ENCODE measurements around the gene ABCG8. TPM values are rescaled to one million over a fixed set of nuclear protein-coding genes. Genes with fewer than 3 reads are reported as not detected.
A peak's percentile ranks its signal among the peaks of the same experiment; 100 is the strongest.

ABCG8 gene
- polyA plus RNA-seq, 1 of the 3 experiments (the other 2 are of a cell fraction) = not detected

DNA sequence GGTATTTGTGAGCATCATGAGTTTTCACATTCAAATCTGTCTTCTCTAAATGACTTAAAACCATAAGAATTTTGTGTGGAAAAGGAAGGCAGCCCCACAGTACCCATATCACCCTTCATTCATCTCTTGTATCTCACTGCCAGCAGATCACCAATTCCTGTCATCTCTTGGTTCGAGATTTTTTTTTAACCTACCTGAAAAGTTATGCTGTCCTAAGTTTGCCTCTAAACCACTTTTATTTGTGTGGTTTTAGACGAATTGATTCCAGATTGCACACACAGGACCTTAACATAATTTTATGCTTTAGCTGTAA is 32.1 kb upstream of the ABCG8 start:
- Histone ChIP-seq H3K27ac (ENCODE audit: low read depth in 2 of 2, low read length in 1 of 2) (no peak overlapping the region), H3K4me3 (ENCODE audit: low read depth in 2 of 2, low read length in 1 of 2) (no peak overlapping the region), H3K9ac (no peak overlapping the region), H3K79me2 (ENCODE audit: insufficient read depth) (no peaks in the 10 kb centered on the region), H3F3A (replicated peaks; ENCODE audit: insufficient read depth) (no peaks in the 10 kb centered on the region), H3K9me3 (no peaks in the 10 kb centered on the region), H3K9me2 (no peaks in the 10 kb centered on the region), H4K20me1 (ENCODE audit: insufficient read depth) (no peaks in the 10 kb centered on the region), H3K27me3 (ENCODE audit: insufficient read depth) (no peaks in the 10 kb centered on the region), H3K36me3 (replicated peaks in 1 of 2; ENCODE audit: control insufficient read depth in 1 of 2, insufficient read depth in 2 of 2, low read length in 1 of 2) (peaks cover 27 to 53% of the 10 kb centered on the region in 2 experiments), H3K4me2 (no peak overlapping the region), H3K4me1 (ENCODE audit: control insufficient read depth in 1 of 2, insufficient read depth in 2 of 2, low read depth in 1 of 2, low read length in 1 of 2) (peaks cover 0 to 4% of the 10 kb centered on the region in 2 experiments; a peak in 2 of 4 replicates), H2AFZ (ENCODE audit: low read depth) (no peak overlapping the region)
- ChIA-PET CTCF (interaction anchor here (1.7 kb wide), 1 partner anchor 10 kb away, joined by 3 read pairs; no protein-coding TSS in a partner anchor), POLR2A (no interaction called here)
- DNase-seq = no peak
- 77% methylated on average over 2 of the region's 2 CpGs for WGBS (ENCODE audit: low lambda C conversion rate)
- TF ChIP-seq ZBTB33 (IDR thresholded peaks at IDR 0.05; ENCODE audit: borderline replicate concordance, low read depth) = no peak
- no peak for TF ChIP-seq SMC3 (IDR thresholded peaks at IDR 0.05; ENCODE audit: low read depth, low read length)
- TF ChIP-seq GABPA (IDR thresholded peaks at IDR 0.05; ENCODE audit: low read depth) = no peak
- TF ChIP-seq CHD2 (IDR thresholded peaks at IDR 0.05; ENCODE audit: low read length, partially characterized antibody) = no peak
- TF ChIP-seq RXRA (IDR thresholded peaks at IDR 0.05; ENCODE audit: borderline replicate concordance, low read depth) = no peak
- no peak for TF ChIP-seq MXI1 (IDR thresholded peaks at IDR 0.05; ENCODE audit: low read depth, low read length)
- TF ChIP-seq, protein P1, sequence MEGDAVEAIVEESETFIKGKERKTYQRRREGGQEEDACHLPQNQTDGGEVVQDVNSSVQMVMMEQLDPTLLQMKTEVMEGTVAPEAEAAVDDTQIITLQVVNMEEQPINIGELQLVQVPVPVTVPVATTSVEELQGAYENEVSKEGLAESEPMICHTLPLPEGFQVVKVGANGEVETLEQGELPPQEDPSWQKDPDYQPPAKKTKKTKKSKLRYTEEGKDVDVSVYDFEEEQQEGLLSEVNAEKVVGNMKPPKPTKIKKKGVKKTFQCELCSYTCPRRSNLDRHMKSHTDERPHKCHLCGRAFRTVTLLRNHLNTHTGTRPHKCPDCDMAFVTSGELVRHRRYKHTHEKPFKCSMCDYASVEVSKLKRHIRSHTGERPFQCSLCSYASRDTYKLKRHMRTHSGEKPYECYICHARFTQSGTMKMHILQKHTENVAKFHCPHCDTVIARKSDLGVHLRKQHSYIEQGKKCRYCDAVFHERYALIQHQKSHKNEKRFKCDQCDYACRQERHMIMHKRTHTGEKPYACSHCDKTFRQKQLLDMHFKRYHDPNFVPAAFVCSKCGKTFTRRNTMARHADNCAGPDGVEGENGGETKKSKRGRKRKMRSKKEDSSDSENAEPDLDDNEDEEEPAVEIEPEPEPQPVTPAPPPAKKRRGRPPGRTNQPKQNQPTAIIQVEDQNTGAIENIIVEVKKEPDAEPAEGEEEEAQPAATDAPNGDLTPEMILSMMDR (IDR thresholded peaks at IDR 0.05) = no peak
- TF ChIP-seq EZH2phosphoT487 (IDR thresholded peaks at IDR 0.05; ENCODE audit: borderline replicate concordance, low read depth) = no peak
- no peak for TF ChIP-seq FOXJ3 (CRISPR knock-in tag; IDR thresholded peaks at IDR 0.05)
- TF ChIP-seq NFIC (IDR thresholded peaks at IDR 0.05; ENCODE audit: borderline replicate concordance) = no peak
- TF ChIP-seq USF1 (IDR thresholded peaks at IDR 0.05; ENCODE audit: borderline replicate concordance, low read depth) = no peak
- TF ChIP-seq RAD21 (IDR thresholded peaks at IDR 0.05; ENCODE audit: low read length) = no peak
- TF ChIP-seq TEAD4 (IDR thresholded peaks at IDR 0.05; ENCODE audit: borderline replicate concordance, insufficient read depth) = no peak

DNA sequence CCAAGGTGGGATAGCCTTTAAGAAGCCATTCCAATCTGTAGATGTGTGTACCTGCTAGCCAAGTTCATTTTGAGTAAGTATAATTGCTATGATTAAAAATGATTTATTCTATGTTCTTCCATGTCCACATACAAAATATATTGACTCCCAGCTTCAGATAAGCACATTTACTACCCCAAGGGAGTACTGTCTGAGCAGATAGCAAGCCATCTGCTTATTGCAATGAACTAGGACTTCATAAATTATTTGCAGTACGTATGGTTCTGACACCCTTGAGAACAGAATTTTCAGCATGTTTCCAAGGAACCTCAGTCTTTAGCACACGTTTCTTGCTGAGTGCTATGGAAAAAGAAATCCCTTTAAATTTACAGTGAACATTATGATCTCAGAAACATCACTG is 28.3 kb upstream of the ABCG8 start:
- peak; percentile 69 for TF ChIP-seq GATA2 (CRISPR knock-in tag; IDR thresholded peaks at IDR 0.05)
- TF ChIP-seq, protein P2, sequence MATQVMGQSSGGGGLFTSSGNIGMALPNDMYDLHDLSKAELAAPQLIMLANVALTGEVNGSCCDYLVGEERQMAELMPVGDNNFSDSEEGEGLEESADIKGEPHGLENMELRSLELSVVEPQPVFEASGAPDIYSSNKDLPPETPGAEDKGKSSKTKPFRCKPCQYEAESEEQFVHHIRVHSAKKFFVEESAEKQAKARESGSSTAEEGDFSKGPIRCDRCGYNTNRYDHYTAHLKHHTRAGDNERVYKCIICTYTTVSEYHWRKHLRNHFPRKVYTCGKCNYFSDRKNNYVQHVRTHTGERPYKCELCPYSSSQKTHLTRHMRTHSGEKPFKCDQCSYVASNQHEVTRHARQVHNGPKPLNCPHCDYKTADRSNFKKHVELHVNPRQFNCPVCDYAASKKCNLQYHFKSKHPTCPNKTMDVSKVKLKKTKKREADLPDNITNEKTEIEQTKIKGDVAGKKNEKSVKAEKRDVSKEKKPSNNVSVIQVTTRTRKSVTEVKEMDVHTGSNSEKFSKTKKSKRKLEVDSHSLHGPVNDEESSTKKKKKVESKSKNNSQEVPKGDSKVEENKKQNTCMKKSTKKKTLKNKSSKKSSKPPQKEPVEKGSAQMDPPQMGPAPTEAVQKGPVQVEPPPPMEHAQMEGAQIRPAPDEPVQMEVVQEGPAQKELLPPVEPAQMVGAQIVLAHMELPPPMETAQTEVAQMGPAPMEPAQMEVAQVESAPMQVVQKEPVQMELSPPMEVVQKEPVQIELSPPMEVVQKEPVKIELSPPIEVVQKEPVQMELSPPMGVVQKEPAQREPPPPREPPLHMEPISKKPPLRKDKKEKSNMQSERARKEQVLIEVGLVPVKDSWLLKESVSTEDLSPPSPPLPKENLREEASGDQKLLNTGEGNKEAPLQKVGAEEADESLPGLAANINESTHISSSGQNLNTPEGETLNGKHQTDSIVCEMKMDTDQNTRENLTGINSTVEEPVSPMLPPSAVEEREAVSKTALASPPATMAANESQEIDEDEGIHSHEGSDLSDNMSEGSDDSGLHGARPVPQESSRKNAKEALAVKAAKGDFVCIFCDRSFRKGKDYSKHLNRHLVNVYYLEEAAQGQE (IDR thresholded peaks at IDR 0.05; ENCODE audit: low read depth, low read length) = no peak
- TF ChIP-seq YY1 (IDR thresholded peaks at IDR 0.05; ENCODE audit: low read depth) = no peak
- no peaks in the 10 kb centered on the region for H4K20me1 ChIP-seq (ENCODE audit: insufficient read depth)
- H3K36me3 ChIP-seq (replicated peaks in 1 of 2; ENCODE audit: control insufficient read depth in 1 of 2, insufficient read depth in 2 of 2, low read length in 1 of 2) = peaks cover 10 to 32% of the 10 kb centered on the region in 2 experiments
- no peaks in the 10 kb centered on the region for H3K27me3 ChIP-seq (ENCODE audit: insufficient read depth)
- no peaks in the 10 kb centered on the region for H3K9me2 ChIP-seq
- 62% methylated on average over 2 of the region's 2 CpGs for WGBS (ENCODE audit: low lambda C conversion rate)
- no peaks in the 10 kb centered on the region for H3K79me2 ChIP-seq (ENCODE audit: insufficient read depth)
- peak; percentile 23 for DNase-seq
- H3K9me3 ChIP-seq = no peaks in the 10 kb centered on the region
- H3K4me1 ChIP-seq (ENCODE audit: control insufficient read depth in 1 of 2, insufficient read depth in 2 of 2, low read depth in 1 of 2, low read length in 1 of 2) = peaks cover 0 to 4% of the 10 kb centered on the region in 2 experiments; a peak in 2 of 4 replicates
- H2AFZ ChIP-seq (ENCODE audit: low read depth) = no peak overlapping the region
- no peak overlapping the region for H3K4me3 ChIP-seq (ENCODE audit: low read depth in 2 of 2, low read length in 1 of 2)
- no peak overlapping the region for H3K9ac ChIP-seq
- H3K4me2 ChIP-seq = no peak overlapping the region
- H3F3A ChIP-seq (replicated peaks; ENCODE audit: insufficient read depth) = no peaks in the 10 kb centered on the region
- 0 out of 4 replicates have a peak overlapping the region, but pooled peaks of 1 of the 2 experiments have one; percentile 1 for H3K27ac ChIP-seq (ENCODE audit: low read depth in 2 of 2, low read length in 1 of 2)
- CTCF ChIA-PET = no interaction called here
- POLR2A ChIA-PET = no interaction called here
